ENCODE measurements around the gene IFTAP.

GRCh38 chr11:36564376-36565030 is 29.8 kb upstream of the IFTAP start:
- TF ChIP-seq, protein P1, sequence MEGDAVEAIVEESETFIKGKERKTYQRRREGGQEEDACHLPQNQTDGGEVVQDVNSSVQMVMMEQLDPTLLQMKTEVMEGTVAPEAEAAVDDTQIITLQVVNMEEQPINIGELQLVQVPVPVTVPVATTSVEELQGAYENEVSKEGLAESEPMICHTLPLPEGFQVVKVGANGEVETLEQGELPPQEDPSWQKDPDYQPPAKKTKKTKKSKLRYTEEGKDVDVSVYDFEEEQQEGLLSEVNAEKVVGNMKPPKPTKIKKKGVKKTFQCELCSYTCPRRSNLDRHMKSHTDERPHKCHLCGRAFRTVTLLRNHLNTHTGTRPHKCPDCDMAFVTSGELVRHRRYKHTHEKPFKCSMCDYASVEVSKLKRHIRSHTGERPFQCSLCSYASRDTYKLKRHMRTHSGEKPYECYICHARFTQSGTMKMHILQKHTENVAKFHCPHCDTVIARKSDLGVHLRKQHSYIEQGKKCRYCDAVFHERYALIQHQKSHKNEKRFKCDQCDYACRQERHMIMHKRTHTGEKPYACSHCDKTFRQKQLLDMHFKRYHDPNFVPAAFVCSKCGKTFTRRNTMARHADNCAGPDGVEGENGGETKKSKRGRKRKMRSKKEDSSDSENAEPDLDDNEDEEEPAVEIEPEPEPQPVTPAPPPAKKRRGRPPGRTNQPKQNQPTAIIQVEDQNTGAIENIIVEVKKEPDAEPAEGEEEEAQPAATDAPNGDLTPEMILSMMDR (IDR thresholded peaks at IDR 0.05 in 2 of 3, conservative IDR thresholded peaks at IDR 0.05 in 1 of 3; ENCODE audit: control insufficient read depth in 2 of 3, extremely low read depth in 1 of 3, insufficient read depth in 1 of 3, low read depth in 3 of 3, low read length in 3 of 3), result peak; percentile 43 to 73 (median 55); a peak in 5 of 6 replicates
- no peak for TF ChIP-seq POLR2AphosphoS5 (IDR thresholded peaks at IDR 0.05; ENCODE audit: low read length)
- TF ChIP-seq EP300 (IDR thresholded peaks at IDR 0.05; ENCODE audit: borderline replicate concordance in 1 of 2, control insufficient read depth in 1 of 2, low read depth in 2 of 2, low read length in 2 of 2), result no peak
- TF ChIP-seq NR2C2 (IDR thresholded peaks at IDR 0.05; ENCODE audit: borderline replicate concordance, control insufficient read depth, insufficient read length, low read depth), result no peak
- no peak for TF ChIP-seq RFX5 (IDR thresholded peaks at IDR 0.05; ENCODE audit: low read depth, low read length)
- peak; percentile 89 for TF ChIP-seq RAD21 (IDR thresholded peaks at IDR 0.05; ENCODE audit: insufficient read depth, low read depth, low read length)
- no peak for TF ChIP-seq ZBED1 (IDR thresholded peaks at IDR 0.05; ENCODE audit: borderline replicate concordance)
- no peak for TF ChIP-seq EED (IDR thresholded peaks at IDR 0.05; ENCODE audit: low read depth)
- no peak for TF ChIP-seq CREB1 (IDR thresholded peaks at IDR 0.05; ENCODE audit: low read depth)
- TF ChIP-seq, protein P2, sequence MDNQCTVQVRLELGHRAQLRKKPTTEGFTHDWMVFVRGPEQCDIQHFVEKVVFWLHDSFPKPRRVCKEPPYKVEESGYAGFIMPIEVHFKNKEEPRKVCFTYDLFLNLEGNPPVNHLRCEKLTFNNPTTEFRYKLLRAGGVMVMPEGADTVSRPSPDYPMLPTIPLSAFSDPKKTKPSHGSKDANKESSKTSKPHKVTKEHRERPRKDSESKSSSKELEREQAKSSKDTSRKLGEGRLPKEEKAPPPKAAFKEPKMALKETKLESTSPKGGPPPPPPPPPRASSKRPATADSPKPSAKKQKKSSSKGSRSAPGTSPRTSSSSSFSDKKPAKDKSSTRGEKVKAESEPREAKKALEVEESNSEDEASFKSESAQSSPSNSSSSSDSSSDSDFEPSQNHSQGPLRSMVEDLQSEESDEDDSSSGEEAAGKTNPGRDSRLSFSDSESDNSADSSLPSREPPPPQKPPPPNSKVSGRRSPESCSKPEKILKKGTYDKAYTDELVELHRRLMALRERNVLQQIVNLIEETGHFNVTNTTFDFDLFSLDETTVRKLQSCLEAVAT (IDR thresholded peaks at IDR 0.05), result no peak
- TF ChIP-seq TAF1 (IDR thresholded peaks at IDR 0.05; ENCODE audit: borderline replicate concordance, low read depth, low read length), result no peak
- TF ChIP-seq USF2 (IDR thresholded peaks at IDR 0.05; ENCODE audit: borderline replicate concordance, low read depth, low read length), result no peak
- no peak for TF ChIP-seq CEBPZ (IDR thresholded peaks at IDR 0.05; ENCODE audit: low read depth, low read length)
- no peak for TF ChIP-seq MAX (IDR thresholded peaks at IDR 0.05; ENCODE audit: low read depth, low read length)
